NCI-H1694 (cell line): Measurements from ENCODE around the gene EZR.
A peak's percentile ranks its signal among the peaks of the same experiment; 100 is the strongest.

Experiments used
- DNase-seq: peaks from one replicate; lab custom pipeline; 2025; lab: John Stamatoyannopoulos, UW

Gene EZR

GRCh38 chr6:158775832-158776231, 43.3 kb downstream of the EZR start:
- DNase-seq, result no peak

DNA sequence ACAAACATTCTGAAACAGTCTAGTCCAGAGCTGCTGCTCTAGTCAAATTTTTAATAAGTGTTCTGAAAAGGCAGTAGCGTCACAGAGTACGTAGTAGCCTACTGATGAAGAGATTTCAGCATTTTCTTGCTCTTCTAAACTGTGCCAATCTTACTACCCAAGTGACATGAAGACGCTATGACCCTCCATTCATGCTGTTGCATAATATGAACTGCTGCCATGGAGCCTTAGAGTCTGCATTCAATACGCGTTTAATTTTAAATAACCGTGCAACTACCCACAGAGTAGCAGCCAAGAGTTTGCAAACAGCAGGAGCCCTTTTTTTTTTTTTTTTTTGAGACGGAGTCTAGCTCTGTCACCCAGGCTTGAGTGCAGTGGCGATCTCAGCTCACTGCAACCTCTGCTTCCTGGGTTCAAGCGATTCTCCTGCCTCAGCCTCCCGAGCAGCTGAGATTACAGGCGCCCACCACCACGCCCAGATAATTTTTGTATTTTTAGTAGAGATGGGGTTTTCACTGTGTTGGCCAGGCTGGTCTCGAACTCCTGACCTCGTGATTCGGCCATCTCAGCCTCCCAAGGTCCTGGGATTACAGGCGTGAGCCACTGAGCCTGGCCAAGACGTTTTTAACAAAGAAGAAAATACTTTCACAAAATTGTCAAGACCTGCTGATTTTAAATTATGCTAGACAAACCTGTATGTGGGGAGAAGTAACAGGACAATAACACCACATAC, 44.3 kb downstream of the EZR start:
- no peak for DNase-seq

DNA sequence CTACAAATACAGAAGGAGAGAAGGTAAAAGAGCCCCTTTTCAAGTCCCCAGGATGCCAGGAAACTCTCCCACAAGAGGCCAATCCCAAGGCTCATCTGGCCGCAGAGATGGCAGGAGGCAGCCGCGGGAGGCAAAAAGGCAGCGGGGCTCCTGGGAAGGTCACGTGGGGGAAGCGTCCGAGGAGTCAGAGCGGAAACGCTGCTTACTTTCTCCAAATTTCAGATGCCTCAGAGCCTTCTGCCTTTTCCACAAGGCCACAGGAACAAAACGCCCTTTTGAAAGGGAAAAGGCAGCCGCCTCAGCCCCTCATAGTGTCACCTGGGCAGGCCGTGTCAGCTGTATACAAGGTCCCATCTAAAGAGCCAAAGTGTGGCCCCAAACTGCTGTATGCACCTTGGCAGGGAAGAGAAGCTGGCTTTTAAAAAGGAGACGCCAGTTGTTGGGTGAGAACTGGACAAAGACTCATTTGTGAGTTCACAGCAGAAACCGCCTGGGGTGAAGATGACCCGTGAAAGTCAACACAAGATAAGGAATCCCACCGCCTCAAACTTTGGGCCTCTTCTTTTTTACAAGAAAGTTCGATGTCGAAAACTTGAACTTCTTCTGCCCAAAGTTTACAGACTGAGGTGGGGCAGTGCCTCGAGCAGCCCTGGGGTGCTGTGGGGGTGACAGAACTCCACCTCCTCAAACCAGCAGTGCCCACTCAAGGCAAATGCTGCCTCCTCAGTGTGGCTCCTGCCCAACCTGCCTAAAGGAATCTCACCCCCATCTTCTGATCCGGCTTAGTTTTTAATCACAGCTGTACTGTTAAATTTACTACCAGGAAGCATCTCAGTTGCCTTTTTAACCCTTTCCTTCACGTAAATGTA, 45.4 kb downstream of the EZR start:
- DNase-seq, result no peak

GRCh38 chr6:158772851-158773371, 46.3 kb downstream of the EZR start:
- DNase-seq, result no peak

- DNase-seq, result no peak
These were observed 47.0 kb downstream of the EZR start for GRCh38 chr6:158772172-158772571.

GRCh38 chr6:158771399-158772152, 47.6 kb downstream of the EZR start:
- DNase-seq, result no peak

DNA sequence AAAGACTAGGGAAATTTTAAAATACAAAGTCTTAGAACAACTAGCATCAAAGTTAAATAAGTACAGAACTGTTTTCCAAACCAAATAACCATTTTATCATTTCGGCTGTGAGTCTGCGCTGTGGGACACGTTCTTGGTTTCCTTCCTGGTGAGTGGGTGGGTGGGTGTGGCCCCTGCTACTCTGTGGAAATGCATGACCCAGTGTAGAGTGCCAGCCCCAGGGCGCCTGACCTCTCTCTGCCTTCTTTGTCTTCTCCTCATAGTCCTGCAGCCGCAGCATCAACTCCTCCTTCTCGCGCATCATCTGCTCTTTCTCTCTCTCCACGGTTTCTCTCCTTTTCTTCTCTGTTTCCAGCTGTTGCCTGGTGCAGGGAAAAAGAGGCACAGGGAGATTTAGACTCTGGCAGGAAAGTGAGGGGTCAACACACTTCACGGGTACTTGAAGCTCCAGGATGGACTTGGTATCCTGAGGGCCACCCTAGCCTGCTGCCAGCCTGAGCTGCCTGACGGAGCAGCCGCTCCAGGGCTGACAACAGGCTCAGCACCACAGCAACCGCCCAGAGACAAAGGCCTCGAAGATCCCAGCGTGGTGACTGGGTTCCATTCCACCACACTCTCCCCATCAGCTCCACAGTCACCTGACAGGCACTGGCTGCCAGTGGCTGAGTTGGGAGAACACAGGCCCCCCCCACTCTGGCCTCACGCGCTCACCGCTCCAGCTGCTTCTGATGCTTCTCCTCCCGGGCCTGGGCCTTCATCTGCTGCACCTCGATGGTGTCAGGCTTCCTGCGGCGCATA, 48.4 kb downstream of the EZR start:
- DNase-seq, result no peak

- peak; percentile 70 for DNase-seq
These were observed 49.3 kb downstream of the EZR start for GRCh38 chr6:158769771-158770432.

GRCh38 chr6:158769234-158769770, 49.9 kb downstream of the EZR start:
- DNase-seq, result no peak

DNA sequence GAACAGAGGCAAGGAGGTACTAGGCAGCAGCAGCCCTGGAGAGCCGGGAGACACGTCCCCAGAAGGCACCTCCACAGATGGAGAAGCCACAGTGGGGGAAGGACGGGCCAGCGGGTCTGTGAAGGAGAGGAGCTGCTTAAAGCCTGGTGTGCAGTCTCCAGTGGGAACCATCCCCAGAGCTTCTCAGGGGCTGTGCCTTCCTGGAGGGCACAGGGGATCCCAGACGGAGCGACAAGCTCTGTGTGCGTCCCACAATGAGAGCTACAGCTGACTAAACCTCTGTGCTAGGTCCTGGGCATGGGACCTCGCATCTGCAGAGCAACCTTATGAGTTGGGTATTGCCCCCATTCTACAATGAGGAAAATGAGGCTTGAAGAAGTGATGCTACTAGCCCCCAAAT, 50.7 kb downstream of the EZR start:
- no peak for DNase-seq

- DNase-seq, result no peak
These were observed 51.5 kb downstream of the EZR start for GRCh38 chr6:158767709-158768108.

DNA sequence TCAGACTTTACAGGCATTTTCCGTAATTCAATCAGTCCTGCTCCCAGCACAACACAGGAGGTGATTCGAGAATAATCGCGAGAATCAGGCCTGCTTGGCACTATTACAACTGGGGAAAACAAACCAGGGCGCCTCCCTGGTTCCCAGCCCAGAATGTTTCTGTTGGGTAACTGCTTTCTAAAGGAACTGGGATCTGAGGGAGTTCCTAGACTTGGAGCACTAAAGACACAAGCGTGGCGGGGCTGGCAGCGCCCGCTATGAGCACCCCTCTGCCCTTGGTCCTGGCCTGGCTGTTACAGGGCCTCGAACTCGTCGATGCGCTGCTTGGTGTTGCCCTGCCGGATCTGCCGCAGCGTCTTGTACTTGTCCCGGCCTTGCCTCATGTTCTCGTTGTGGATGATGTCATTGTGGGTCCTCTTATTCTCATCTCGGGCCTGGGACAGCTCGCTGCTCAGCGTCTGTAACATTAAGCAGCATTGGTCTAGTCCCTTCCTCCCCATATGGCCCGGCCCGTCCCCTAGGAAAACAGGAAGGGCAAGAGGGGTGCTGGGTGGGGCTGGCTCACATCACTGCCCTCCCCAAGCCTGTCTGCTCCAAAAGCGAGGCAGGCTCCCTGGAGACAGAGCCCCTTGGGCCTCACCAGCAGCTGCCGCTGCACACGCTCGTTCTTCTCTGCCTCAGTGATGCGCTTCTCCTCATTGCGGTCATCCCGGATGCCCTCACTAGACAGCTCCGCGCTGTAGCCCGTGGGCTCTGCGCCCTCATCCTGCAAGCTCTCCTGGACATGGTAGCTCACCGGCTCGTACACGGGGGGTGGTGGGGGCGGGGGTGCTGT, 52.3 kb downstream of the EZR start:
- DNase-seq, result no peak

- DNase-seq, result no peak
These were observed 53.6 kb downstream of the EZR start for GRCh38 chr6:158765499-158766068.

- no peak for DNase-seq
These were observed 54.2 kb downstream of the EZR start for GRCh38 chr6:158764926-158765325.

DNA sequence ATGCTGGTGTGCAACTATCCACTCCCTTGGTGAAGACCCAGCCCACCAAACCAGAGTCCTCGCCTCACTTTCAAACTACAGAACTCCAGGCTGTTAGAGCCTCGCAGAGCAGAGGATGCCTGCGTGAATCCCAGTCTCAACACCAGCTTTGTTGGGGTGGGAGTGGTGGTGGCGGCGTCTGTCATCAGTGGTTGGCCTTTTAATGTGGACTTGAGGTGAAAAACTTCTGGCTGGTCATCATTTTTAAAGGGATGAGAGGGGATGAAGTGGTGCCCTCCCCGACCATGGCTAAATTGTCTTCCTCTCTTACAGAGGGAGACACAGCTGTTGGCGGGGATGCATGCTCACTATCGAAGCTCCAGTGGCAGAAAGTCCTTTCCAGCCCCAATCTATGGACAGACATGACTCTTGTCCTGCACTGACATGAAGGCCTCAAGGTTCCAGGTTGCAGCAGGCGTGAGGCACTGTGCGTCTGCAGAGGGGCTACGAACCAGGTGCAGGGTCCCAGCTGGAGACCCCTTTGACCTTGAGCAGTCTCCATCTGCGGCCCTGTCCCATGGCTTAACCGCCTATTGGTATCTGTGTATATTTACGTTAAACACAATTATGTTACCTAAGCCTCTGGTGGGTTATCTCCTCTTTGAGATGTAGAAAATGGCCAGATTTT, 54.9 kb downstream of the EZR start:
- no peak for DNase-seq

GRCh38 chr6:158763434-158764182, 55.6 kb downstream of the EZR start:
- DNase-seq, result no peak

GRCh38 chr6:158762787-158763433, 56.3 kb downstream of the EZR start:
- DNase-seq, result no peak

DNA sequence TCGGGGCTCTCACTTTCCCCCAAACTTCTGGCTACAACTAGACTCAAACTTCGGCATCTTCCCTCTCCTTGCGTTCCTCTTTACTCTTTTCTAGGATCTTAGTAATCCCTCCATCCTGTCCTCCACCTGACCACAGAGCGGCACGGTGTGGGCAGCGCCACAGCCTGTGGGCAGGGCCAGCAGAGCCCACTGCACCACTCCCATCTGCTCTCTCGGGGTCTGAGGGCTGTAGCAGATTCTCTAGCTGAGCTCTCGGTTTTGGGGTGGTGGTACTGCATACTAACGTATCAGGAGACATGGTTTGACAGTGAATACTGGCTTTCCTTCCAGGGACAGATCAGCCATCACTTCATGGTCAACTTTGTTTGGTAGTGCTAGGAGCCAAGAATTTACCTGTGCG, 57.4 kb downstream of the EZR start:
- no peak for DNase-seq
